CD4-positive, alpha-beta T cell (primary cell): Measurements from ENCODE around the gene SYNE1. TPM values are rescaled to one million over a fixed set of nuclear protein-coding genes. Genes with fewer than 3 reads are reported as not detected.

Experiments used
- ATAC-seq: fragments of 200-7000 bp; cut with Tn5 transposase; one replicate; pipeline ENCODE4 v1.10.0; 2022; ENCODE audit warnings: mild to moderate bottlenecking; ENCODE audit not compliant: poor library complexity
- CTCF ChIA-PET: fragments of 350-600 bp; sonication (Branson Sonifier 250); formaldehyde crosslinking; loops from one replicate; lab custom pipeline; 2021; ENCODE audit warnings: antibody characterized with exemption, inconsistent platforms; lab: Charles Lee
- POLR2A ChIA-PET: fragments of 350-600 bp; sonication (Branson Sonifier 250); formaldehyde crosslinking; loops from one replicate; lab custom pipeline; 2021; ENCODE audit warnings: antibody characterized with exemption, inconsistent platforms; lab: Charles Lee
- DNase-seq, 14 experiments: peaks; one replicate each; pipeline ENCODE4 v3.0.0-alpha.2; 2013 to 2020; ENCODE audit warnings: mixed read lengths in 2 of 14
- H3K27ac ChIP-seq, 2 donors: one replicate each; pipeline versions ENCODE4 v1.5.1 to v1.7.0; 2013; ENCODE audit warnings: low read length in 2 of 2, low read depth in 1 of 2, mild to moderate bottlenecking in 1 of 2
- H3K27me3 ChIP-seq, 2 experiments: 1 replicate in 1 of 2; 2 replicates in 1 of 2; pipeline versions ENCODE4 v1.6.1 to v1.7.0; 2013; ENCODE audit warnings: low read length in 2 of 2, control low read depth in 1 of 2, mild to moderate bottlenecking in 1 of 2, moderate library complexity in 1 of 2; ENCODE audit not compliant: insufficient read depth in 2 of 2, control insufficient read depth in 1 of 2
- H3K36me3 ChIP-seq: one replicate; pipeline ENCODE4 v1.6.1; 2013; ENCODE audit warnings: low read length, control low read depth; ENCODE audit not compliant: insufficient read depth
- H3K4me1 ChIP-seq: one replicate; pipeline ENCODE4 v1.6.1; 2013; ENCODE audit warnings: low read length, control low read depth; ENCODE audit not compliant: insufficient read depth
- H3K4me3 ChIP-seq: one replicate; pipeline ENCODE4 v1.5.1; 2013; ENCODE audit warnings: mild to moderate bottlenecking, low read length, moderate library complexity
- H3K9me3 ChIP-seq, 2 experiments: 1 replicate in 1 of 2; 2 replicates in 1 of 2; pipeline versions ENCODE4 v1.6.1 to v1.7.0; 2013; ENCODE audit warnings: low read length in 2 of 2, mild to moderate bottlenecking in 2 of 2, control low read depth in 1 of 2, moderate library complexity in 1 of 2; ENCODE audit not compliant: control insufficient read depth in 1 of 2, insufficient read depth in 1 of 2
- H3K27ac Mint-ChIP-seq: one replicate; pipeline ENCODE4 v1.8.0; 2020; ENCODE audit warnings: mixed read lengths
- H3K27me3 Mint-ChIP-seq: one replicate; pipeline ENCODE4 v1.8.0; 2021; ENCODE audit warnings: mixed read lengths
- H3K36me3 Mint-ChIP-seq: one replicate; pipeline ENCODE4 v1.8.0; 2021; ENCODE audit warnings: low read depth, mixed read lengths
- H3K4me1 Mint-ChIP-seq: one replicate; pipeline ENCODE4 v1.8.0; 2021; ENCODE audit warnings: low read depth, mixed read lengths
- H3K4me3 Mint-ChIP-seq: one replicate; pipeline ENCODE4 v1.8.0; 2020; ENCODE audit warnings: mild to moderate bottlenecking, mixed read lengths
- H3K9me3 Mint-ChIP-seq: one replicate; pipeline ENCODE4 v1.8.0; 2020; ENCODE audit warnings: mixed read lengths
- CTCF ChIP-seq: fragments of 200-600 bp; IDR thresholded peaks from one replicate; pipeline ENCODE4 v1.8.0; 2022; ENCODE audit warnings: antibody characterized with exemption, mild to moderate bottlenecking
- intact Hi-C, 2 experiments: fragments of 100-400 bp; cut with DNase I in 1 of 2; cut with micrococcal nuclease in 1 of 2; formaldehyde crosslinking; loops; one replicate each; pipeline versions ENCODE4 v1.15.1 to v1.9.0; 2023 to 2025; cut with DNase I, micrococcal nuclease
- total RNA-seq, 174 experiments: library from RNA in 2 of 174; stranded (reverse) in 2 of 174; gene quantifications; one replicate each; pipeline ENCODE4 v1.2.3 and lab custom pipeline; 2021 to 2026

Gene SYNE1
- total RNA-seq, 2 experiments from 2014 or later, result 94.9 to 108 TPM

DNA sequence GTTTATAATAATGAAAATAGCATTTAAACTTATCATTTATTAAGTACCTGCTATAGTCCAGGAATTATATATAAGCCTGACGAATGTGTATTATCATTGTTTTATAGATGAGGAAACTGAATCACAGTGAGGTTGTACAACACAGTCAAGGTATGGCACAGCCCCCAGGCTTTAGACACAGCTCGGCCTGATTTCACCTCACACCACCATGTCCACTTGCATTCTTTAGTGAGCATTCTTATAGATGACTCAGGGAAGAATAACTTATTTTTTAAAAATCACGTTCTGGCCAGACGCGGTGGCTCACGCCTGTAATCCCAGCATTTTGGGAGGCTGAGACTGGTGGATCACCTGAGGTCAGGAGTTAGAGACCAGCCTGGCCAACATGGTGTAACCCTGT is 289.0 kb downstream of the SYNE1 start:
- Mint-ChIP-seq H3K4me1 (no peaks in the 10 kb centered on the region), H3K9me3 (no peaks in the 10 kb centered on the region), H3K27me3 (peaks cover 7% of the 10 kb centered on the region), H3K36me3 (no peaks in the 10 kb centered on the region), H3K27ac (no peak overlapping the region), H3K4me3 (no peak overlapping the region)
- Histone ChIP-seq H3K27me3 (no peaks in the 10 kb centered on the region), H3K4me1 (no peaks in the 10 kb centered on the region), H3K4me3 (no peak overlapping the region), H3K9me3 (no peaks in the 10 kb centered on the region), H3K36me3 (no peaks in the 10 kb centered on the region), H3K27ac (no peak overlapping the region)
- ATAC-seq, result no peak
- DNase-seq, result no peak
- ChIA-PET POLR2A (no interaction called here), CTCF (interaction anchor here (1.0 kb wide), 1 partner anchor 9 kb away, joined by 5 read pairs; no protein-coding TSS in a partner anchor)
- no peak for TF ChIP-seq CTCF
- intact Hi-C loops, result no loop called here

GRCh38 chr6:152343735-152344360 is 293.3 kb downstream of the SYNE1 start:
- no peaks in the 10 kb centered on the region for H3K36me3 Mint-ChIP-seq
- no peaks in the 10 kb centered on the region for H3K4me1 ChIP-seq
- no peak overlapping the region for H3K4me3 Mint-ChIP-seq
- intact Hi-C loops, result loop anchor here in 1 of 2 experiments (5.0 kb wide), 1 partner anchor 657 kb away; no protein-coding TSS in a partner anchor
- DNase-seq (no peak), ATAC-seq (no peak)
- H3K27ac Mint-ChIP-seq, result no peak overlapping the region
- no peak overlapping the region for H3K27ac ChIP-seq
- TF ChIP-seq CTCF, result no peak
- H3K9me3 Mint-ChIP-seq, result no peaks in the 10 kb centered on the region
- H3K36me3 ChIP-seq, result no peaks in the 10 kb centered on the region
- no peaks in the 10 kb centered on the region for H3K4me1 Mint-ChIP-seq
- ChIA-PET CTCF (no interaction called here), POLR2A (no interaction called here)
- peaks cover 7% of the 10 kb centered on the region for H3K27me3 Mint-ChIP-seq
- H3K27me3 ChIP-seq, result no peaks in the 10 kb centered on the region
- no peak overlapping the region for H3K4me3 ChIP-seq
- H3K9me3 ChIP-seq, result no peaks in the 10 kb centered on the region

DNA sequence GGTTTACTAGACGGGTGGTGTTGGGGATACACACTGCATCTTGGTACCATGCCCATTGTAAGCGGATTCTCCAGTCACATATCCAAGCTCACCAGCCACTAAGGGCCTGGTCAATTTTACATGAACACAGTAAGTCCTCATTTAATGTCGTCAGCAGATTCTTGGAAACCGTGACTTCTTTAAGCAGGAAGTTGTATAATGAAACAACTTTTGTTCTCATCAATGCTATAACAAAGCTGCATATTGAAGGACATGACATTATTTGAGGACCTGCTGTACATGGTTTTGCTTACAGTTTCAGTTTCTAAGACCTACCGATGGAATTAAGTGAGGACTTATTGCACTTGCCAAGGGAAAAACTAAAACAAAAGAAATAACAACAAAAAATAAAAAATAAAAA is 295.6 kb downstream of the SYNE1 start:
- Histone ChIP-seq H3K27ac (no peak overlapping the region), H3K27me3 (no peaks in the 10 kb centered on the region), H3K4me3 (no peak overlapping the region), H3K36me3 (no peaks in the 10 kb centered on the region), H3K9me3 (no peaks in the 10 kb centered on the region), H3K4me1 (peaks cover 5% of the 10 kb centered on the region)
- no peak overlapping the region for H3K27ac Mint-ChIP-seq
- DNase-seq, result no peak
- no peaks in the 10 kb centered on the region for H3K36me3 Mint-ChIP-seq
- POLR2A ChIA-PET, result no interaction called here
- H3K4me3 Mint-ChIP-seq, result no peak overlapping the region
- CTCF ChIA-PET, result interaction anchor here (2.0 kb wide), 1 partner anchor 40 kb away, joined by 7 read pairs; no protein-coding TSS in a partner anchor
- TF ChIP-seq CTCF, result no peak
- ATAC-seq, result no peak
- no peaks in the 10 kb centered on the region for H3K9me3 Mint-ChIP-seq
- H3K27me3 Mint-ChIP-seq, result peaks cover 7% of the 10 kb centered on the region
- intact Hi-C loops, result loop anchor here in 1 of 2 experiments (5.0 kb wide), 1 partner anchor 654 kb away; no protein-coding TSS in a partner anchor
- no peaks in the 10 kb centered on the region for H3K4me1 Mint-ChIP-seq
